ENCODE data around the gene SLC9A9.

- TF ChIP-seq POLR2A (IDR thresholded peaks at IDR 0.05; ENCODE audit: low read depth) (no peak), CTCF (IDR thresholded peaks at IDR 0.05) (no peak), EP300 (IDR thresholded peaks at IDR 0.05) (no peak), POLR2AphosphoS5 (IDR thresholded peaks at IDR 0.05) (no peak)
Measured at GRCh38 chr3:143737065-143737464, 111.2 kb downstream of the SLC9A9 start.

All from esophagus muscularis mucosa (tissue), 4 donors.